ENCODE data around the gene SFXN3.

The SFXN3 gene

DNA sequence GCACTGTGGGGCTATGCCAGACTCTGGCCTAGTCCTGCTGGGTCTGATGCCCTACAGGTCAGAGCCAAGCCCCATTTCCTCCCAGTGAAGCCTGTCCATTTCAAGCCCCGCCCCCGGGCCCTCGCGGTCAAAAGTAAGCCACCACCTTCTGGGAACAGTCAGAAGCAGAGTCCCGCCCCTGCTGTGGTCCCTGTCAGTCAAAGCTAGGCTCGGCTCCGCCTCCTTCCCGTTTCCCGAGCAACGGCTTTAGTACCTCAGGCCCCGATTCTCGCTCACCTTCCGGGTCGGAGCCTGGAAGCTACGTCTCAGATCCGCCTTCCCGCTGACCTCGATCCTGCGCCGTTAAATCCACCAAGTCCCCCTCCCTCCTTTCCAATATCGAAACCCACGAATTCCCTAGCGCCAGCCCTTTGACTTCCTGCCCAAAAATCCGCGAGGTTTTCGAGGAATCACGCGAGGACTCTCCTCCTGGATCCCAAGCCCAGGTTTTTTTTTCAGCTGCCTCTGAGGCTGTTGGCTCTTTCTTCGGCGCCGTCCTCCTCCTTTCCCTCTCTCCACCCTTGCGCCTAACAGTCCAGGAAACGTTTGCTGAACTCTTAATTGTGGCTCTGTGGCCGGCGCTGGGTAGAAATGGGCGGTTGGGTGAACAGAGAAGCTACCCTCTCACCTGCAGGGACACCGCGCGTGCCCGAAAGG, 11.8 kb downstream of the SFXN3 start:
- H3K36me3 ChIP-seq (ENCODE audit: control insufficient read depth, insufficient read depth, low read length) = no peaks in the 10 kb centered on the region
- peak overlapping the region; percentile 62 for H3K4me2 ChIP-seq (ENCODE audit: low read length)
- peak overlapping the region; percentile 63 for H3K4me3 ChIP-seq (ENCODE audit: low read depth, low read length)
- peak overlapping the region; percentile 99 for H2AFZ ChIP-seq
- no peaks in the 10 kb centered on the region for H3K79me2 ChIP-seq
- no peaks in the 10 kb centered on the region for H3K9me3 ChIP-seq (ENCODE audit: control insufficient read depth, low read length)
- H3K4me1 ChIP-seq = peaks cover 16% of the 10 kb centered on the region
- H3K27me3 ChIP-seq (ENCODE audit: control insufficient read depth, insufficient read depth, low read length) = no peaks in the 10 kb centered on the region
- H3K27ac ChIP-seq = peak overlapping the region; percentile 83
- TF ChIP-seq, protein P1, sequence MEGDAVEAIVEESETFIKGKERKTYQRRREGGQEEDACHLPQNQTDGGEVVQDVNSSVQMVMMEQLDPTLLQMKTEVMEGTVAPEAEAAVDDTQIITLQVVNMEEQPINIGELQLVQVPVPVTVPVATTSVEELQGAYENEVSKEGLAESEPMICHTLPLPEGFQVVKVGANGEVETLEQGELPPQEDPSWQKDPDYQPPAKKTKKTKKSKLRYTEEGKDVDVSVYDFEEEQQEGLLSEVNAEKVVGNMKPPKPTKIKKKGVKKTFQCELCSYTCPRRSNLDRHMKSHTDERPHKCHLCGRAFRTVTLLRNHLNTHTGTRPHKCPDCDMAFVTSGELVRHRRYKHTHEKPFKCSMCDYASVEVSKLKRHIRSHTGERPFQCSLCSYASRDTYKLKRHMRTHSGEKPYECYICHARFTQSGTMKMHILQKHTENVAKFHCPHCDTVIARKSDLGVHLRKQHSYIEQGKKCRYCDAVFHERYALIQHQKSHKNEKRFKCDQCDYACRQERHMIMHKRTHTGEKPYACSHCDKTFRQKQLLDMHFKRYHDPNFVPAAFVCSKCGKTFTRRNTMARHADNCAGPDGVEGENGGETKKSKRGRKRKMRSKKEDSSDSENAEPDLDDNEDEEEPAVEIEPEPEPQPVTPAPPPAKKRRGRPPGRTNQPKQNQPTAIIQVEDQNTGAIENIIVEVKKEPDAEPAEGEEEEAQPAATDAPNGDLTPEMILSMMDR (IDR thresholded peaks at IDR 0.05) = no peak
- H3K9ac ChIP-seq = no peak overlapping the region

DNA sequence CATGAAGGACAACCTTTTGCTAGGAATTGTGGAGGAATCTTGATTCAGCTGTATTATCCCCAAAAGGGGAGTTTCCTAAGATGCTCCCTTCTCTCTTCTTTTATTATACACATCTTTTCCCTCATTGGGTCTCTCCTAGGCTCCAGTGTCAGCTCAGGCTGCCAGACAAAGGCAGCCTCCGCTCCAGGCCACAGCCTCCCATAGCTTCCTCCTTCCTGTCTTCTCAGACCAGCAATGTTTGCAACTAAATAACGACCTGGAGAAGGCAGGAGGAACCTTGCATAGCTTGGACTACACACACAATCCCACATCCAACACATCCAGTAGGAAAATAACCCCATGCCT, 12.3 kb downstream of the SFXN3 start:
- H3K36me3 ChIP-seq (ENCODE audit: control insufficient read depth, insufficient read depth, low read length) = no peaks in the 10 kb centered on the region
- H3K4me3 ChIP-seq (ENCODE audit: low read depth, low read length) = peak overlapping the region; percentile 63
- H3K27me3 ChIP-seq (ENCODE audit: control insufficient read depth, insufficient read depth, low read length) = no peaks in the 10 kb centered on the region
- no peaks in the 10 kb centered on the region for H3K79me2 ChIP-seq
- peak overlapping the region; percentile 62 for H3K4me2 ChIP-seq (ENCODE audit: low read length)
- H3K9ac ChIP-seq = no peak overlapping the region
- H2AFZ ChIP-seq = peak overlapping the region; percentile 99
- H3K27ac ChIP-seq = peak overlapping the region; percentile 83
- TF ChIP-seq, protein P1 (IDR thresholded peaks at IDR 0.05) = no peak
- H3K4me1 ChIP-seq = peaks cover 16% of the 10 kb centered on the region
- H3K9me3 ChIP-seq (ENCODE audit: control insufficient read depth, low read length) = no peaks in the 10 kb centered on the region

DNA sequence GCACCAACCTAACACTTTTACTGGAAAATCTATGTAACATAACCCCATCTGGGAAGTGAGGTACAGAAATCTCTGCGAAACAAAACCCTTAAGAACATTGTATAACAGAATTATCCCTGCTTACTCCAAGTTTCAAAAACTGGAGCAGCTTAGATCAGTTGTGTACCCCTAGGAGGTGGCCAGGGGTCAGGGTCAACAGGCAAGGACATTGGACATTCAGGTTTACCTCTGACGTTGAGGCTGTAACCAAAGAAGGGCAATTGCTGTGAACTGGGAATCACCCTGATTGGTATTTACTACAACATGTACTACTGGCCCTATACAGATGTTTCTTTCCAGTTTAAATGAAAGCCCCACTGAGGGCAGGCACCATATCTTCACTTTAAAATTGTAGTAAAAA, 13.1 kb downstream of the SFXN3 start:
- Histone ChIP-seq H3K4me1 (peaks cover 16% of the 10 kb centered on the region), H3K27ac (no peak overlapping the region), H3K9me3 (ENCODE audit: control insufficient read depth, low read length) (no peaks in the 10 kb centered on the region), H3K9ac (no peak overlapping the region), H3K79me2 (no peaks in the 10 kb centered on the region), H3K27me3 (ENCODE audit: control insufficient read depth, insufficient read depth, low read length) (no peaks in the 10 kb centered on the region), H2AFZ (no peak overlapping the region), H3K4me2 (ENCODE audit: low read length) (no peak overlapping the region), H3K36me3 (ENCODE audit: control insufficient read depth, insufficient read depth, low read length) (no peaks in the 10 kb centered on the region), H3K4me3 (ENCODE audit: low read depth, low read length) (no peak overlapping the region)
- TF ChIP-seq, protein P1 (IDR thresholded peaks at IDR 0.05) = no peak

DNA sequence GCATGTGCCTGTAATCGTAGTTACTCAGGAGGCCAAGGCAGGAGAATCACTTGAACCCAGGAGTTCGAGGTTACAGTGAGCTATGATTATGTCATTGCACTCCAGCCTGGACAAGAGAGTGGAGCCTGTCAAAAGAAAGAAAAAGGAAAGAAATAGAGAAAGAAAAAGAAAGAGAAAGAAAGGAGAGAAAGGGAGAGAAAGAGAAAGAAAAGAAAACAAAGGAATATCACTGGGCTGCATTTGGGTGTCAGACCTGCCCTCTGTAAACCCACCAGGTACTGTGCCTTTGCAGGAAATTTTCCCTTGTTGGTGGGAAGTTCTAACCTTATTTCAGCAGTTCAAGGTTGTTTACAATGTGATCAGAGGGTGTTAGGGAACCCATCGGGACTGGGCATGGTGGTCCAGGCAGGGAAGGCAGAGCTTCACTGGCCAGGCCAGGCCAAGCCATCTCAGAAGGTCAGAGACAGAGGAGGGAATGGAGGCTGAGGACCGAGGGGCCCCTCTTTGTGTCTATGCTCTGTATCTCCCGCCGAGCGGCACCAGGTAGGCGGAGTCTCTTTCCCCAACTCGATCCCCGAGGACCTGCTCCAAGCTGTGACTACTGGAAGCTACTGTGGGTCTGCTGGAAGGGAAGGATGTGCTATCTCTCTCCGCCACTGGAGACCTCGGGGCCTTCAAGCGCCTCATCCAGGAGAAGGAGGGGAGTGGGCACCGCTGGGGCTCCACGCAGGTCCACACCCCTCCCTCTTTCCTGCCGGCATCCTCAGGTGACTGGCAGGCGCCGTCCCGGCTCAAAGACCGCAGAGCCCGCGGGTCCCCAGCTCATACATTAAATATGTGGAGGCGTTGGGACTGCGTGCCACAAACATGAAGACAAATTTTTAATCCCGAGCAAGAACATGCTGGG, 15.6 kb downstream of the SFXN3 start:
- H3K27ac ChIP-seq = no peak overlapping the region
- H3K27me3 ChIP-seq (ENCODE audit: control insufficient read depth, insufficient read depth, low read length) = no peaks in the 10 kb centered on the region
- no peak overlapping the region for H3K9ac ChIP-seq
- no peak overlapping the region for H3K4me2 ChIP-seq (ENCODE audit: low read length)
- H3K9me3 ChIP-seq (ENCODE audit: control insufficient read depth, low read length) = no peaks in the 10 kb centered on the region
- no peak overlapping the region for H2AFZ ChIP-seq
- H3K4me1 ChIP-seq = peaks cover 12% of the 10 kb centered on the region
- no peak overlapping the region for H3K4me3 ChIP-seq (ENCODE audit: low read depth, low read length)
- TF ChIP-seq, protein P1 (IDR thresholded peaks at IDR 0.05) = no peak
- no peaks in the 10 kb centered on the region for H3K79me2 ChIP-seq
- no peaks in the 10 kb centered on the region for H3K36me3 ChIP-seq (ENCODE audit: control insufficient read depth, insufficient read depth, low read length)
